ENCODE data around the gene DHRSX.

DHRSX gene

DNA sequence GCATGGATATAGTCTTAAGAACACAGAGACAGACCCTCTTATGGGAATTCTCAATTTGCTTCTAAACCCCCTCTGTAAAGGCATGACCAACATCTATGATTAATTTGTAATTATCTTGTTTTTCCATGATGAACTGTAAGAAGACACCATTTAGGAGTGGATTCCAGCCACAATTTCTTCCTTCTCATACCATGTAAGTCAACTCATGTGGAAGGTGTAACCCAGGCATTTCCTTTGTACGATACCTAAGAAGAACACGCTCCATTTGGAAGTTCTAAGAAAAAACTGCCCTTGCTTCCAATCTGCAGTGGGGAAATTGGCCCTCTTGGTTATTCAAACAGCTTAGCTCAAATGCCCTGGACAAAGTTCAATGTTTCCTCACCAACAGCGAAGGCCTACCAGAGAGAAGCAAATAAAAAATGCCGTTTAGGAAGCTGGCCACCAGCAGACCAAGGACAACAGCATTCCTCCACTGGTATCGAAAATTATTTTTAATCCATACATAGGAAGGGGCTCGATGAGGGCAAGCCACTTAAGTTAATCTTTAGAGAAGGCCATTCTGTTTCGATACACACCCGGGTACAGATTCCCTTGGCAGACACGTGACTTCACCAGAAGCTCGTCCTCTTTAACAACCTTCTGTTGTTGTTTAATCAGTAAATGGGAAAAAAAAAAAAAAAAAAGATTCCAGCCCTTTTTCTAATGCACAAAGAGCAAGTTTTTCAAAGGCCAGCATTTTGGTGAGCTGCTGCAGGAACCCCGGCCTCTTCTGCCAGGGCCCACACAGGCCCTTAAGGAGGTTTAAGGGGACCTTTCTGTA is 2.6 kb downstream of the DHRSX start:
- H3K36me3 ChIP-seq (ENCODE audit: control insufficient read depth, insufficient read depth, low read length), result peaks cover 4% of the 10 kb centered on the region; the same call in 1 of the 2 replicates
- H3K27ac ChIP-seq (ENCODE audit: low read length), result no peak overlapping the region
- DNase-seq (ENCODE audit: low read depth, low spot score), result no peak
- no CpG with 5 or more reads among the region's 11 CpGs for WGBS (ENCODE audit: insufficient coverage, insufficient read length)
- peaks cover 5% of the 10 kb centered on the region for H3K4me1 ChIP-seq (ENCODE audit: control insufficient read depth, insufficient read depth, low read length)
- no peak overlapping the region for H3K4me3 ChIP-seq (ENCODE audit: low read length)
- no peaks in the 10 kb centered on the region for H3K9me3 ChIP-seq (ENCODE audit: control insufficient read depth, insufficient read depth, low read length)
- H3K27me3 ChIP-seq (ENCODE audit: control insufficient read depth, insufficient read depth, low read length), result no peaks in the 10 kb centered on the region

DNA sequence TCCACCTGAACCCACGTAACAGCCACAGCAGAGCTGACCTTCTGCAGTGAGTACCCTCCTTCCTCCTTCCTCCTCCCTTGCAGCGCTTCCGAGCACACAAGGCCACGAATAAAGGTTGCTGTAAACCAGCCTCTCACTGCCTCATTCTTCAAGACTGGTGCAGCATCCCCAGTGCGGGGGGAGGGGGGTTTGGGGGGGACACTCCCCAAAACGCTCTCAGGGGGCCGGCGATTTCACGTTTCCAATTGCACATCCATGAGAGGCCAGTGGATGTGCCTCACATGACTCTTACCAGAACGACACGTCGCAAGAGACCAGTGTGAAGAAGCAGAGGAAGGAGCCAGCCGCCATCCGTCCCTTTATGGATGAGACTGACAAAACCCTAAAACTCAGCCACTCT is 5.2 kb downstream of the DHRSX start:
- Histone ChIP-seq H3K4me3 (ENCODE audit: low read length) (no peak overlapping the region), H3K27ac (ENCODE audit: low read length) (no peak overlapping the region), H3K9me3 (ENCODE audit: control insufficient read depth, insufficient read depth, low read length) (no peaks in the 10 kb centered on the region), H3K36me3 (ENCODE audit: control insufficient read depth, insufficient read depth, low read length) (peaks cover 5% of the 10 kb centered on the region), H3K4me1 (ENCODE audit: control insufficient read depth, insufficient read depth, low read length) (peaks cover 3% of the 10 kb centered on the region), H3K27me3 (ENCODE audit: control insufficient read depth, insufficient read depth, low read length) (no peaks in the 10 kb centered on the region)
- no CpG with 5 or more reads among the region's 14 CpGs for WGBS (ENCODE audit: insufficient coverage, insufficient read length)
- no peak for DNase-seq (ENCODE audit: low read depth, low spot score)

DNA sequence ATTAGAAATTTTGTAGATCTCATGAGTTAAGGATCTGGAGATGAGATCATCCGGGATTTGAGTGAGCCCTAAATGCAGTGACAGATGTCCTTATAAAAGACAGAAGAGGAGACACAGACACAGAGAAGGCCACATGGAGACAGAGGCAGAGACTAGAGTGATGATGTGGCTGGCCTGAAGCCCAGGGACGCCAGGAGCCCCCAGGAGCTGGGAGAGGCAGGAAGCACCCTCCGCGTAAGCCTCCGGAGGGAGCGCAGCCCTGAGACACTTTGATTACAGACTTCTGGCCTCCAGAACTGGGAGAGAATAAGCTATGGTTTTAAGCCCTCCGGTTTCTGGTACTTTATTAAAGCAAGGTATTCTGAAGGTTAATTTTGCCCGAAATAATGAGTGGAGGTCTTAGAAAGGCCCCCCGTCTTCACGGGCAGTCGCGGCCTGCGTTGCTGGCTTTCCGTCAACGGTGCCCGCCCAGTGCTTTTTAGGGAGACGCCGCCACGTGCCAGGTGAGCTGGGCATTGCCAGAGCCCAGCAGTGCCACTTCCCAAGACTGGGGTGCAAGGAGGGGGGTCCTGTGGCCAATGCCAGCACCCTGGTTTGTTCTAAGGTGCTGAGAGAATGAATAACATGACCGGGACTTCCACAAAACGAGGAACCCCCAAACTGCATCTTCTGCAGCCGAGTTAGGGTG is 8.1 kb downstream of the DHRSX start:
- no peak overlapping the region for H3K27ac ChIP-seq (ENCODE audit: low read length)

DNA sequence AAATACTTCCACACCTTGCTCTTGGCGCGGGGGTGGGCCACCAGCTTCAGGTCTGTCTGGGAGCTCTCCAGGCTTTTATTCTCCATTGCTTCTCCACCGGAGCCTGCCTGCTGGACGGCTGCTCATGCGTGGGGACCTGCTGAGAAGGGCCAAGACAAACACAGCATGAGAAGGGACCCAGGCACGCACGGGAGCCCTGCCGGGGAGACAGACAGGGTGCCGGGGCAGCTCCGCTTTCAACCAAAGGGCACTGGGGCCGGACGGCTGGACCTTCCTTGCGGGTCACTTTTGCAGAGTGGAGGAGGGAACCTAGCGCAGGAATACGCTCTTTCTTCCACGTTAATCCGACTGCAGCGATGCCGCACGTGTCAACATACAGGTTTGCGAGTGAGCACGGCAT is 10.1 kb downstream of the DHRSX start:
- Histone ChIP-seq H3K36me3 (ENCODE audit: control insufficient read depth, insufficient read depth, low read length) (peaks cover 30% of the 10 kb centered on the region), H3K4me3 (ENCODE audit: low read length) (no peak overlapping the region), H3K27ac (ENCODE audit: low read length) (no peak overlapping the region), H3K27me3 (ENCODE audit: control insufficient read depth, insufficient read depth, low read length) (no peaks in the 10 kb centered on the region), H3K4me1 (ENCODE audit: control insufficient read depth, insufficient read depth, low read length) (peaks cover 2% of the 10 kb centered on the region; the same call in 1 of the 2 replicates), H3K9me3 (ENCODE audit: control insufficient read depth, insufficient read depth, low read length) (no peaks in the 10 kb centered on the region)
- no peak for DNase-seq (ENCODE audit: low read depth, low spot score)
- no CpG with 5 or more reads among the region's 22 CpGs for WGBS (ENCODE audit: insufficient coverage, insufficient read length)

More for the DNA sequence above, 8.1 kb downstream of the DHRSX start:
- DNase-seq (ENCODE audit: low read depth, low spot score), result no peak
- Histone ChIP-seq H3K36me3 (ENCODE audit: control insufficient read depth, insufficient read depth, low read length) (peaks cover 28% of the 10 kb centered on the region), H3K4me3 (ENCODE audit: low read length) (no peak overlapping the region), H3K9me3 (ENCODE audit: control insufficient read depth, insufficient read depth, low read length) (no peaks in the 10 kb centered on the region), H3K4me1 (ENCODE audit: control insufficient read depth, insufficient read depth, low read length) (peaks cover 2% of the 10 kb centered on the region; the same call in 1 of the 2 replicates), H3K27me3 (ENCODE audit: control insufficient read depth, insufficient read depth, low read length) (no peaks in the 10 kb centered on the region)
- no CpG with 5 or more reads among the region's 22 CpGs for WGBS (ENCODE audit: insufficient coverage, insufficient read length)

DNA sequence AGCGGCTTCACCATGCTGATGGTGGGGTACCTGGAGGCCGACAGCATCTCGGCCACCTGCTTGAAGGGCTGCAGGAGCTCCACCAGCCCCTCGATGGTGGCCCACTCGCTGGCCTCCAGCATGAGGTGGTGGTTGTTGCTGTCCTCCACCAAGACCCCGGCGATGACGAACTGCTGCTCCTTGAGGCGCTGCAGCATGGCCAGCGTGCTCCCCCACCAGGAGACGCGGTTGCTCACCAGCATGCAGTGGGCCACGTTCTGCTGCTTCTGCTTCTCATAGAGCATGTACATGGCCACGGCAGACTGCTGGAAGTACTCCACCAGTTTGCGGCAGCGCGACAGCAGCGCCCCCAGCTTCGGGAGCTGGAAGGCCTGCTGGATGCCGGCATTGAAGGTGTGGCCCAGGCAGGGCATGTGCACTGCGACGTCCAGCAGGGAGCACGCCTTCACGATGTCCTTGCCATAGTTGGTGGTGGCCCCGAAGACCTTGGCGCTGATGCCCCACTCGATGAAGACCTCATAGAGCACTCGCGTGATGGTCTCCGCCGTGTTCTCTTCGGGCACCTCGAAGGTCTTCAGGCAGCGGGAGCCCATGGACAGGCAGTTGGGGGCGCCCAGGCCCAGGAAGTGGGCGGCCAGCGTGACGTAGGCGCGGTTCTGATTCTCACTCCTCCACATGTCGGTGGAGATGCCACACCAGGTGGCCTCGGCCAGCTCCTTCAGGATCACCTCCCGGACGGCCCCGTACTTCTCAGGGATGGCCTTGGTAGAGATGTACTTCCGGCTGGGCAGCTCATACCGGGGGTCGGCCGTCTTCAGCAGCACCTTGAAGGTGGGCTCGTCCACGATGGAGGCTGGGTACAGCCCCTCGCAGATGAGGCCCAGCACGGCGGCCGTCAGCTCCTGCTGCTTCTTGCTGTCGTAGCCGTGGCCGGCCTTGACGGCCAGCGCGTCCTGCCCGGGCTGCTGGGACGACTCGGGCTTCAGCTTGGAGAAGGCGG is 11.0 kb downstream of the DHRSX start:
- H3K27ac ChIP-seq (ENCODE audit: low read length), result no peak overlapping the region
- WGBS (ENCODE audit: insufficient coverage, insufficient read length), result no CpG with 5 or more reads among the region's 65 CpGs
- no peaks in the 10 kb centered on the region for H3K27me3 ChIP-seq (ENCODE audit: control insufficient read depth, insufficient read depth, low read length)
- H3K9me3 ChIP-seq (ENCODE audit: control insufficient read depth, insufficient read depth, low read length), result no peaks in the 10 kb centered on the region
- H3K4me3 ChIP-seq (ENCODE audit: low read length), result no peak overlapping the region
- no peaks in the 10 kb centered on the region; the same call in 1 of the 2 replicates for H3K4me1 ChIP-seq (ENCODE audit: control insufficient read depth, insufficient read depth, low read length)
- peaks cover 27% of the 10 kb centered on the region for H3K36me3 ChIP-seq (ENCODE audit: control insufficient read depth, insufficient read depth, low read length)
- DNase-seq (ENCODE audit: low read depth, low spot score), result no peak

DNA sequence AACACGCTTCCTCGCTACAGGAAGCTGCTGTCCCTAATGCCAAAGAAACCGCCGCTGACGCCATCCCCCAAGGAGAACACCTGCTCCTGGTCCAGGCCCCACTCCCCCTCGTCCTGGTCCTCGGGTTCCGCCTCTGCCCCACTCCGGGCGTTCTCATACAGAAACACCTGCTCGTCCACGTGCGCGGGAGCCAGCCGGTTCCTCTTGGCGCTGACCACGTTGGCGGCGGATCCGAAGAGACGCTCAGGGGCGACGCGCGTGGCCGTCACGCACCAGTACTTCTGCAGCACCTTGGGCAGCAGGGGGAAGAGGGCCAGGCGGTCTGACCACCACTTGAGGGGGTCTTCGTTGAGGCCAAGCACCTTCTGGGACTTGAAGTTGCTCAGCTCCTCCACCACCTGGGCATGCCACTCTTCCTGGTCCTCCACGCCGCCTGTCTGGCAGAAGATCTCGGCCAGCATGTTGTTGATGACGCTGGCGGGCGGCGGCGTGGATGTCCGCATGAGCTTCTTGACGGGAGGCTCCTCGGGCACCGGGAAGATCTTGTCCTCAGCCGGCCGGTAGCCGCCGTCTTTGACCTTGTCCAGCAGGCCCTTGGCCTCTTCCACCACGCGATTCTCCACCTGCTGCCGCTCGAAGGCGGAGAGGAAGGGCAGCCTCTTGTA is 12.0 kb downstream of the DHRSX start:
- no peaks in the 10 kb centered on the region for H3K27me3 ChIP-seq (ENCODE audit: control insufficient read depth, insufficient read depth, low read length)
- DNase-seq (ENCODE audit: low read depth, low spot score), result no peak
- no CpG with 5 or more reads among the region's 50 CpGs for WGBS (ENCODE audit: insufficient coverage, insufficient read length)
- H3K4me3 ChIP-seq (ENCODE audit: low read length), result no peak overlapping the region
- H3K36me3 ChIP-seq (ENCODE audit: control insufficient read depth, insufficient read depth, low read length), result peaks cover 27% of the 10 kb centered on the region
- H3K27ac ChIP-seq (ENCODE audit: low read length), result no peak overlapping the region
- H3K9me3 ChIP-seq (ENCODE audit: control insufficient read depth, insufficient read depth, low read length), result no peaks in the 10 kb centered on the region
- no peaks in the 10 kb centered on the region; the same call in 1 of the 2 replicates for H3K4me1 ChIP-seq (ENCODE audit: control insufficient read depth, insufficient read depth, low read length)

DNA sequence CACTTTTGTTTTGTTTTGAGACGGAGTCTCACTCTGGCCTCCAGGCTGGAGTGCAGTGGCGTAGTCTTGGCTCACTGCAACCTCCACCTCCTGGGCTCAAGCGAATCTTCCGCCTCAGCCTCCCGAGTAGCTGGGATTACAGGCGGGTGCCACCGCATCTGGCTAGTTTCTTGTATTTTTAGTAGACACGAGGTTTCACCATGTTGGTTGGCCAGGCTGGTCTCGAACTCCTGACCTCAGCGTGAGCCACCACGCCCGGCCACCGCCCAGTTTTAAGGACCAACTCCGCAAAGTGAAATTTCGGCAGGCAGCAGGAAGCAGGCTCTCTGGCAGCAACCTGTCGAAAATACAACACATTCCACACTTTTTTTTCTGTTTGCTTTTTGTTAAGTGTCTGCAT is 13.4 kb downstream of the DHRSX start:
- no peak overlapping the region for H3K4me3 ChIP-seq (ENCODE audit: low read length)
- no peak for DNase-seq (ENCODE audit: low read depth, low spot score)
- no CpG with 5 or more reads among the region's 16 CpGs for WGBS (ENCODE audit: insufficient coverage, insufficient read length)
- H3K36me3 ChIP-seq (ENCODE audit: control insufficient read depth, insufficient read depth, low read length), result peaks cover 27% of the 10 kb centered on the region
- no peaks in the 10 kb centered on the region for H3K27me3 ChIP-seq (ENCODE audit: control insufficient read depth, insufficient read depth, low read length)
- H3K4me1 ChIP-seq (ENCODE audit: control insufficient read depth, insufficient read depth, low read length), result no peaks in the 10 kb centered on the region
- no peaks in the 10 kb centered on the region for H3K9me3 ChIP-seq (ENCODE audit: control insufficient read depth, insufficient read depth, low read length)
- H3K27ac ChIP-seq (ENCODE audit: low read length), result no peak overlapping the region

DNA sequence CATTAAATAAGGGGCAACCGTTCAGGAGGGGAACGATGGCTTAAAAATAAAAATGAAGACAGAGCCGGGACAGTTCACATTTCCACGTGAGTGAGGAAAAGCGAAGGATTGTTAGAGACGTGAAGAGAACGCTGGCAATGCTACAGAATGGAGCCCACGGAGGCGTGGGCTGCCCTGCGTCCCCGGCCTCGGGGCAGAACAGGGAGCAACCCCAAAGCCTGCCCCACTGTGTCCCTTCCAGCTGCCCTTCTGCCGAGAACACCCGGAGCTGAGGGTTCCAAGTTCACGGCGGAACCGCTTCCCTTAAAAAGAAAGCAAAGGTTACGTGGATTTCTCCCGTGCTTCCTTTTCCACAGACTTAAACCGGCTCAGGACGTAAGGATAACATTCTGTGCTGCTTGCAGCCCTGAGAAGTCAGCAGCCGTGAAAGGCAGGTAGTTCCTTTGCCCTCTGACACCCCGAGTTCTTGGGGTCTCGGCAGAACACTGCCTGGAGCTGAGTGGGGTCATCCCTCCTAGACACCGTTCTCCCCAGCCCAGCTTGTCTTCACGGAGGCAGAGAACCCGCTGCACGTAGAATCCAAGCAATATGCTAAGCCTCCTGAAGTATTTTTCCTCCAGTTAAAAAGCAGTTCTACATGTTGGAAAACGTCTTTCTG is 14.2 kb downstream of the DHRSX start:
- Histone ChIP-seq H3K36me3 (ENCODE audit: control insufficient read depth, insufficient read depth, low read length) (peaks cover 27% of the 10 kb centered on the region), H3K9me3 (ENCODE audit: control insufficient read depth, insufficient read depth, low read length) (no peaks in the 10 kb centered on the region)
- DNase-seq (ENCODE audit: low read depth, low spot score), result no peak

DNA sequence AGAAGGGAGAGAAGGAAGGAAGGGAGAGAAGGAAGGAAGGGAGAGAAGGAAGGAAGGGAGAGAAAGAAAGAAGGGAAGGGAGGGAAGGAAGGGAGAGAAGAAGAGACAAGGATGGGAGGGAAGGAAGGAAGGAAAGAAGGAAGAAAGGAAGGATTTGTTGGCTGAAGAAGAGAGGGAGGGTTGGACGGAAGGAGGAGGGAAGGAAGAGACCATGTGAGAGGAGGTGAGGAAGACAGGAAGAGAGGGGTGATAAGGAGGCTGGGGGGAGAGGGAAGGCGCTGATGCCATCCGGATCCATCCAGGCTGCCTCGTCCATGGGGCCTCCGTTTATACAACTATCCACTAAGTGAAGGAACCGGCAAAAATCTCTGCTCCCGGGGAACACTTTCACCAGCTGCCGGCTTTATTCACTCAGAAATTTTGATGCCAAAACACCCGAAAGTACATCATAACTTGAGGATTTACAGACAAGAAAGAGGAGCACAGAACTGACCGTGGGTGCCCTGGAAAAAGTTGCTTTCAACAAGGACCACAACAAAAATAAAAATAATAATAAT is 14.9 kb downstream of the DHRSX start:
- H3K27ac ChIP-seq (ENCODE audit: low read length), result no peak overlapping the region
- H3K27me3 ChIP-seq (ENCODE audit: control insufficient read depth, insufficient read depth, low read length), result no peaks in the 10 kb centered on the region
- DNase-seq (ENCODE audit: low read depth, low spot score), result no peak
- no peak overlapping the region for H3K4me3 ChIP-seq (ENCODE audit: low read length)
- 100% methylated on average over 1 of the region's 10 CpGs for WGBS (ENCODE audit: insufficient coverage, insufficient read length)
- H3K36me3 ChIP-seq (ENCODE audit: control insufficient read depth, insufficient read depth, low read length), result peaks cover 27% of the 10 kb centered on the region
- no peaks in the 10 kb centered on the region for H3K4me1 ChIP-seq (ENCODE audit: control insufficient read depth, insufficient read depth, low read length)
- no peaks in the 10 kb centered on the region for H3K9me3 ChIP-seq (ENCODE audit: control insufficient read depth, insufficient read depth, low read length)

More for the DNA sequence above, 14.2 kb downstream of the DHRSX start:
- H3K27me3 ChIP-seq (ENCODE audit: control insufficient read depth, insufficient read depth, low read length), result no peaks in the 10 kb centered on the region
- H3K4me3 ChIP-seq (ENCODE audit: low read length), result no peak overlapping the region
- H3K27ac ChIP-seq (ENCODE audit: low read length), result no peak overlapping the region
- no peaks in the 10 kb centered on the region for H3K4me1 ChIP-seq (ENCODE audit: control insufficient read depth, insufficient read depth, low read length)
- WGBS (ENCODE audit: insufficient coverage, insufficient read length), result no CpG with 5 or more reads among the region's 29 CpGs

All from iPS DF 6.9 (cell line).